HG03196 (cell line): Measurements from ENCODE around the gene WNT3.

Experiments used
- ATAC-seq: cut with Tn5 transposase; IDR thresholded peaks from one replicate; pipeline ENCODE4 v1.9.1; 2021; ENCODE audit not compliant: unreplicated experiment

The WNT3 gene

GRCh38 chr17:46837521-46837920 lies 19.0 kb upstream of the WNT3 start:
- no peak for ATAC-seq

GRCh38 chr17:46836500-46836899 lies 18.0 kb upstream of the WNT3 start:
- no peak for ATAC-seq

GRCh38 chr17:46834846-46835245 lies 16.4 kb upstream of the WNT3 start:
- no peak for ATAC-seq

- ATAC-seq = no peak
Observed at GRCh38 chr17:46833840-46834208, 15.3 kb upstream of the WNT3 start.

- no peak for ATAC-seq
Observed at GRCh38 chr17:46832945-46833839, 14.7 kb upstream of the WNT3 start.

GRCh38 chr17:46832331-46832821 lies 13.9 kb upstream of the WNT3 start:
- ATAC-seq = no peak

- no peak for ATAC-seq
Observed at GRCh38 chr17:46831573-46832330, 13.3 kb upstream of the WNT3 start.

GRCh38 chr17:46827274-46827673 lies 8.8 kb upstream of the WNT3 start:
- ATAC-seq = no peak

GRCh38 chr17:46826116-46826515 lies 7.6 kb upstream of the WNT3 start:
- no peak for ATAC-seq

- no peak for ATAC-seq
Observed at GRCh38 chr17:46823657-46824056, 5.2 kb upstream of the WNT3 start.

- no peak for ATAC-seq
Observed at GRCh38 chr17:46822388-46822921, 4.0 kb upstream of the WNT3 start.

GRCh38 chr17:46821482-46822387 lies 3.2 kb upstream of the WNT3 start:
- ATAC-seq = no peak

- no peak for ATAC-seq
Observed at GRCh38 chr17:46820592-46821450, 2.3 kb upstream of the WNT3 start.

- ATAC-seq = no peak
Observed at GRCh38 chr17:46819906-46820351, 1.4 kb upstream of the WNT3 start.

GRCh38 chr17:46818929-46819859 lies 702 bp upstream of the WNT3 start:
- no peak for ATAC-seq

- no peak for ATAC-seq
Observed at GRCh38 chr17:46817901-46818209, 637 bp downstream of the WNT3 start.

- no peak for ATAC-seq
Observed at GRCh38 chr17:46817151-46817900, 1.2 kb downstream of the WNT3 start.
